SK-N-SH treated with all-trans-retinoic acid at 6 μM for 48 hours (cell line): ENCODE measurements around the gene ABR.

ENCODE experiments used
- ARNTL ChIP-seq: fragments of 450-650 bp; formaldehyde crosslinking; IDR thresholded peaks from 2 replicates; pipeline ENCODE4 v1.5.0; 2020; ENCODE audit warnings: low read depth, mild to moderate bottlenecking, moderate library complexity, borderline replicate concordance
- CREB5 ChIP-seq: fragments of 250-450 bp; sonication (Bioruptor Pico); IDR thresholded peaks from 2 replicates; pipeline ENCODE4 v1.5.1; 2020; ENCODE audit warnings: low read depth, mild to moderate bottlenecking, moderate library complexity
- POU6F1 ChIP-seq: fragments of 250-450 bp; sonication (Bioruptor Pico); IDR thresholded peaks from 2 replicates; pipeline ENCODE4 v1.8.0; 2021; ENCODE audit warnings: low read depth, mild to moderate bottlenecking, moderate library complexity, borderline replicate concordance
- RARB ChIP-seq: fragments of 250-450 bp; sonication (Bioruptor Pico); IDR thresholded peaks from 2 replicates; pipeline ENCODE4 v1.8.0; 2021; ENCODE audit warnings: mild to moderate bottlenecking, moderate library complexity
- SNAI2 ChIP-seq: fragments of 250-450 bp; sonication (Bioruptor Pico); IDR thresholded peaks from 2 replicates; pipeline ENCODE4 v1.5.0; 2020; ENCODE audit warnings: mild to moderate bottlenecking, moderate library complexity
- ZC3H10 ChIP-seq: fragments of 250-450 bp; sonication (Bioruptor Pico); IDR thresholded peaks from 2 replicates; pipeline ENCODE4 v1.5.1; 2021; ENCODE audit warnings: mild to moderate bottlenecking, moderate library complexity
- ZFP3 ChIP-seq: fragments of 250-450 bp; sonication (Bioruptor Pico); IDR thresholded peaks from 2 replicates; pipeline ENCODE4 v1.5.0; 2020; ENCODE audit warnings: mild to moderate bottlenecking, moderate library complexity
- ZFP30 ChIP-seq: fragments of 450-650 bp; formaldehyde crosslinking; IDR thresholded peaks from 2 replicates; pipeline ENCODE4 v1.5.0; 2022; ENCODE audit warnings: mild to moderate bottlenecking, moderate library complexity

DNA sequence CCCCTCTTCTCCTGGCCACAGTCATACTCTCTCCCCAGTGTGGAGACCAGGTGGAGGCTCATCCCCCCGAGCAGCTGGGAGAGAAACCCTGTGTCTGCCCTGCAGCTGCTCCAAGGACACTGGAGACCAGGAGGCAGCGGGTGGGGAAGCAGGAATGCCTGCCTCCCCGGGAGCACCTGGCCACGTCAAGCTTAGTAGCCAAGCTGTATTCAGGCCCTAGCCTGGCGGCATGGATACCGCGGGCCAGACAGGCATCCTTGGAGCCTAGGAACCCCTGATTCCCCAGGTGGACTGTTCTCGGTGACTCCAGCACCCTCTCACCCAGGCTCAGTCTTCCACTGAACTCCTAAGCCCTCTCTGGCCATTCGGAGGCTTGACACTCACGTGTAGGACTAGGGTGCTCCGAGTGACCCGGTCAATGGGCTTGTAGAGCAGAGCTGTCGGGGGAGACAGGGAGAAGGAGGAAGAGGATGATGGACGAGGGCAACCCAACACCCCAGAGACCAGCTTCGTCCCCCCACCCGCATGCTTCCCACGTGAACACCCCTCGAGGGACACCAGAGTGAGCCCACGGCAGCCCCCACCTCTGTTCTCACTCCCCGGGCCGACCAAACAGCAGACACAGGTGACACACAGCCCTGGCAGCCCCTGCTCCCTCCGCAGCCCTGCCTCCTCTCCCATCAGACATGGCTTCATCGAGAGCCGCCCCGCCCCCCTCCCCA, 106.4 kb downstream of the ABR start:
- TF ChIP-seq ZFP3 (CRISPR knock-in tag) (no peak), POU6F1 (no peak), RARB (no peak), ARNTL (CRISPR knock-in tag) (no peak), SNAI2 (CRISPR knock-in tag) (no peak), ZFP30 (CRISPR knock-in tag) (no peak), ZC3H10 (CRISPR knock-in tag) (no peak), CREB5 (CRISPR knock-in tag) (no peak)
